Limb (tissue), 2 donors: ENCODE data around the gene HMGN5.

Experiments used
- DNase-seq, 2 donors: peaks; one replicate each; pipeline ENCODE4 v3.0.0-alpha.2; 2016; ENCODE audit errors: extremely low spot score in 2 of 2

HMGN5 gene, protein sequence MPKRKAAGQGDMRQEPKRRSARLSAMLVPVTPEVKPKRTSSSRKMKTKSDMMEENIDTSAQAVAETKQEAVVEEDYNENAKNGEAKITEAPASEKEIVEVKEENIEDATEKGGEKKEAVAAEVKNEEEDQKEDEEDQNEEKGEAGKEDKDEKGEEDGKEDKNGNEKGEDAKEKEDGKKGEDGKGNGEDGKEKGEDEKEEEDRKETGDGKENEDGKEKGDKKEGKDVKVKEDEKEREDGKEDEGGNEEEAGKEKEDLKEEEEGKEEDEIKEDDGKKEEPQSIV

DNA sequence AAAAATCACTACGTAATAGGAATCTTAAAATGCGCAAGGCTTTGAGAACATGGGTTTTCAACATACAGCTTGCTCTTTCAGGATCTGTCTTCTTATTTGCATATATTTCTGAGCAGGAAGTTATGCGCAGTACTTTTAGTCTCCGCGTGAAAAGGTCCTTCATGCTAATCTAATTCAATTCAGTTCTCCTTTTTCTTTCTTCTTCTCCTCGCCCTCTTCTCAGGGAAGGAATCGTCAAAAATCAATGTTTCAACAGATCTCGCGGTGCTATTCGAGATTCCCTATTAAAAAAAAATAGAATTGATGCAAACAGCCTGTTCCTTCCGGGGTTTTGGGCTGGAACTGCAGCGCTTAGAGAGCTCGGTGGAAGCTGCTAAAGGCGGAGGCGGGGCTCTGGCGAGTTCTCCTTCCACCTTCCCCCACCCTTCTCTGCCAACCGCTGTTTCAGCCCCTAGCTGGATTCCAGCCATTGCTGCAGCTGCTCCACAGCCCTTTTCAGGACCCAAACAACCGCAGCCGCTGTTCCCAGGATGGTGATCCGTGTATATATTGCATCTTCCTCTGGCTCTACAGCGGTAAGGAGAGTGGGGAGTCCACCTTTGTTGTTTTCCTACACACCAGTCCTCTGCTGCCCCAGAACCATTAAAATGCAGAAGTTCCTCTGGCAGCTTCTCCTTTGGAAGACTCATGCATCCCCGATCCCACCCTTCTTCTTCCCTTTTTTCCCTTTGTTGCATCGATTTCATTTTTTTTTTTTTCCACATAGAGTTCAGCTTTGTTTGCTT is at the start of gene HMGN5, which contains the start of gene SH3BGRL:
HMGN5 (minus strand) TSS at position 243 of the 785 bp plus-strand sequence. CDS start 80,364 bp downstream, outside the sequence.
SH3BGRL (plus strand) TSS at position 432 of the 785 bp plus-strand sequence; CDS start at position 531, 99 bp downstream.
- DNase-seq = peak; percentile 83 to 84

DNA sequence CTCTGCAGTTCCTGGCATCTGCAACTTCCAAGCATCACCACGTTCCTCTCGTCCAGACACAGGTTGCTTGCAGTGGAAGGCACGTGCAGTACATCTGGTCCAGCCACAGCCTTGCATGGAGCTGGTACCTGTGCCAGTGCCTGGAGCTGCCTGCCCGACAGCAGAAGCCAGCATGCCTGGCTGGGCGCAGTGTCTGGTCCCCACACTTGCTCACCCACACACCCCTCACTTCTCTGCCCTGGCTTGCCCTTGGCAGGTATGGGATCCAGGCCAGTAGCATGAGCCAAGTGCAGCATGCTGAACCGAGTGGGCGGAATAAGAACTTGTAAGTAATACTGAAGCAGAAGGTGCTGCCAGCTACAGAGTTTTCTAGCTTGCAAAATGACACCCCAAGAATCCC is 40.0 kb upstream of the HMGN5 start:
- DNase-seq = no peak

DNA sequence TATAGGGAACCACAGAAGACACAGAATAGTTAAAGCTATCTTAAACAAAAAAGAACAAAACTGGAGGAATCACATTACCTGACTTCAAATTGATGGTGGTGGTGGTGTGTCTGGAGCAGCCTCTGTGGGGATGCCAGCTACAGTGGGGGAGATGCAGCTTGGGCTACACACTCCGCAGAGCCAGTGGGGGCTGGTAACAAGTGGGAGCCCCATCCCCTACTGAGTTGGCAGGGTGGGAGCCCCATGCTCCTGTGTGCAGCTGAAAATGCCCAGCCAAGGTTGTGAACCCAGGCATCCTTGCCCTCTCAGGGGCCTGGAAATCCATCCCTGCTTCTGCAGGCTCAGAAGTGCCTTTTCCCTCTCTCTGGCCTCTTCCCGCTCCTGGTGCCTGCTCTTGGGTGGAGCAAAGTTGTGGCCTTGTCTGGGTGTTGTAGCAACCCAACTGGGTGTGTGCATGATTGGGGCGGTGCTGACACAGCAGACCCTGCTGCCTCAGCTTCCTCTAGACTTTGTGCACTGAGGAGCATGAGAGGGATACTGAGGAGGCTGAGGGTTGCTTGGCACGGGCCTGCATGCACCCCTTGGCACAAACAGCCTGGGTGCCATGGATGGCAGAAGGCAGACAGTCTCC is 39.1 kb upstream of the HMGN5 start:
- DNase-seq = no peak

DNA sequence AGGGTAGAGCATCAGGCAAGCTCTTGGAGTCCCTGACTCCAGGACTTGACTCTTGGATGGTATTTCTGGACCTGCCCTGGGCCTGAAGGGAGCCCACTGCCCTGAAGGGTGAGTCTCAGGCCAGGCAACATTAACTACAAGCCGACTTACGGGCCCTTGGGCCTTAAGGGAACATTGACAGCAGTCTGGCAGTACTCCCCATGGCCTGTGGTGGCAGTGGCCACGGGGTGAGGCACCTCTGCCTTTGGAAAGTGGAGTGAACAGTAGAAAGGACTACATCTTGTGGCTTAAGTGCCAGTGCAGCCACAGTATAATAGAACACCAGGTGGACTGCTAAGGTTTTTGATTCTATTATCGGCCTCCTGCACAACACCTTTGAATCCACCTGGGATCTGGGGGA is 36.5 kb upstream of the HMGN5 start:
- DNase-seq = no peak

DNA sequence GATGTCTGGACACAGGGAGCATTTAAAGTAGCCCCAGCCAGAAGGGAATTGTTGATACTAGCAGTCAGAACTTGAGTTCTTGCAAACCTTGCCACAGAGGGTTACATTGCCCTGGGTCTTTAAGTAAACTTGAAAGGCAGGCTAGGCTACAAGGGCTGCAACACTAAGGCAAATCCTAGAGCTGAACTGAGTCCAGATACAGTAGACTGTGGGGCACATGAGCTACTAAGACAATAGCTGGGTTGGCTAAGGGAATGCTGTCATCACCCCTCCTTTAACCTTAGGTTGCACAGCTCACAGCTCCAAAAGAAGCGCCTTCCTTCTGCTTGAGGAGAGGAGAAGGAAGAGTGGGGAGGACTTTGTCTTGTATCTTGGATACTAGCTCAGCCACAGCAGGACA is 35.8 kb upstream of the HMGN5 start:
- no peak for DNase-seq

DNA sequence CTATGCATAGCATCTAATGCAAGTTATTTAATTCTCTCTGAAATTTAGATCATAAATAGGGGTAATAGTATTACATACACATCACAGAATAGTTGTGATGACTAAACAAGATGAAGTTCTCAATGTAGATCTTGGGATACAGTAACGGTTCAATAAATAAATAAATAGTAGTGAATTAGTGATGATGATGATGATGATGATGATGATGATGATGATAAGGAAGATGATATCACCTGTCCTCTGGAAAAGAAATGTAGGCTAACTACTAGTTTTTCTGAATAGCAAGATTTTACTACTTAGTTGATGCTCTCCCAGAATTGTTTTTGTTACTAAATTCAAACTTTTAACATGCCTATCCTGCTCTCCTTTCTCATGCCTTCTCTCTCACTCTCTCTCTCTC is 30.5 kb upstream of the HMGN5 start:
- no peak for DNase-seq

DNA sequence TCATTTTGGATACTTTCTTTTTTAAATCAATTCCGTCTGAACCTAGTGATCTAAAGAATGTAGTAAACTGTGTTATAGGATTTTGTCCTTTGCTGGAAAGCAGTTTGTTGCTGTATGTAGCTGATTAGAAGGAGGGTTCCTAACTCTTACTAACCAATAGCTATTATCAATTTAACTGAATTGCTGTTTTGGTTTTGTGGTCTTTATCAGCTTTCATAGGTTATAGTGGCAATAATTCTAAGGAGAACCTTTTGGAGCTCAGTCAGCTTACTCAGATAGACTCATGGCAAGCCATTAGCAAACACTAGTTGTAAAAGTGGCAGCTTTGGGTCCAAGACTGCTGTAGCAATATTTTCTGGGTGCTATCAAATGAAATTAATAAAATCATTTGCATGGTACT is 29.8 kb upstream of the HMGN5 start:
- no peak for DNase-seq

DNA sequence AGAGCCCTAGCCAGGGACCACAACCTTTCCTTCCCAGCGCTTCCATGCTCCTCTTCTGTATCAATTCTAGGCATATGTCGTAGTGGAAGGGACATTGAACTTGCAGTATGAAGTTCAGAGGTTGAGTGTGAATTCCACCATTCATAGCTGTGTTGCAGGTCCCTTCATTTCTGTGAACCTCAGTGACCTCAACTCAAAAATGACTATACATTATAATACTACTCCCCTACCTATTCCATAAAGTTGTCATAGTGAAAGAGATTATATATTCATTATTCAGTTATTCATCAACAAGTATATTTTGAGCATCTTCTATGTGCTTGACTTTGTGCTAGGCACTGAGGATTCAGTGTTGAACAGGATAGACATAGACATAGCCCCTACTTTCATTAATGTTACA is 28.2 kb upstream of the HMGN5 start:
- DNase-seq = no peak

DNA sequence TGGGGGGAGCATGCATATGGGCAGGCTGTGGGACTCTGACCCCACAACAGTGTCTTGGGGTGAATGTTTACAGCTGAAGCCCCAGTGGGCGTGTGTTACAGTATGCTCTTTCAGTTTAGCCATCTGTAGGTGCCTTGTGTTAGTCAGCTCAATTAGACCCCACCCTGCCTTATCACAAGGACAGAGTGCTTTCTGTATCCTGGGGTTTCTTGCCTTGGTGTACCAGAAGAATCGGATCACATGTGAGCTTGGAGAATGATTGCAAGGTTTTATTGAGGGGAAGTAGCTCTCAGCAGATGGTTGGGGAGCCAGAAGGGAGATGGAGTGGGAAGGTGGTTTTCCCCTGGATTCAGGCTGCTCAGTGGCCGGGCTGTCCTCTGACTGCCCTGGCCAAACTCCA is 27.5 kb upstream of the HMGN5 start:
- no peak for DNase-seq

DNA sequence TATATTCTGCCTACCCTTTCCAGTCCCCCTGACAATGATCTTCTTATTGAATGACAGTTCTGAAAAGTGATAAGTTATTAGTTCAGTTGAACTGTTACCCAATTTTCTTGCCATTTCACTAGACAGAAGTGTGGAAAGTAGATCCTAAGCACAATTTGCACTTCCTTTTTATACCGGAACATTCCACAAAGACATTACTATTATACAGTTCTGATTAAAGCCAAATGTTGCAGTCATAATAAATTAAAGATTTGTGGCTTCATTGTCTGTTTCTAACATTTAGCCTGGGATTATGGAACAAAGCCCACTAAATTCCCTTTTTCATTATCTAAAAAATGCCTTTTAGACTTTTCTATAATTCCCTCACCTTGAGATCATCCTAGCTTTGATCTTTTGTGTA is 14.0 kb upstream of the HMGN5 start:
- DNase-seq = no peak

DNA sequence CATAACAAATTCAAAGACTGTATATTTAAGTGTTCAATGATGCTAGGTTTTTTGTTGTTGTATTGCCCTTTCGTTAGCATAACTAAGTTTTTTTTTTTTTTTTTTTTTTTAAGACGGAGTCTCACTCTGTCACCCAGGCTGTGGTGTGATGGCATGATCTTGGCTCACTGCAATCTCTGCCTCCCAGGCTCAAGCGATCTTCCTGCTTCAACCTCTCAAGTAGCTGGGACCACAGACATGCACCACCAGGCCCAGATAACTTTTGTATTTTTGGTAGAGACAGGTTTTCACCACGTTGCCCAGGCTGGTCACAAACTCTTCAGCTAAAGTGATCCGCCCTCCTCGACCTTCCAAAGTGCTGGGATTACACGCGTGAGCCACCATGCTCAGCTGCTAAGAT is 7.2 kb upstream of the HMGN5 start:
- DNase-seq = no peak

DNA sequence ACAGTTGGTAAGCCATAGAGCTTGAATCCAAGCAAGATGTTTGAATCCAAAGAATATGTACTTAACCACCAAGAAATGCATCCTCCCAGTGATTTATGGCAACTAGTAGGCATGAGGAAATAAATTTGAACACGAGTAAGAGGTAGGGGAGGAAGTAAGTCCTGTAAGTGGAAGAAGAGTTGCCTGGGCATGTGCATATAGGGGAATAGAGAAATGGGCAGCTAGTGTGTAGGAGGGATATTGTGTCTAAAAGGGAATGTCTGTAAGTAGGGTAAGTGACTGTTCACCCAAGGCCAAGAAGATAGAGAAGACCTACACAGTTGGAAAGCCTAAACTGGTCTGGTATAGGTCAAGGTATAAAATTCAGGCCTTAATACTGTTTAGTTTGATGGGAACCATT is 4.8 kb upstream of the HMGN5 start:
- no peak for DNase-seq

DNA sequence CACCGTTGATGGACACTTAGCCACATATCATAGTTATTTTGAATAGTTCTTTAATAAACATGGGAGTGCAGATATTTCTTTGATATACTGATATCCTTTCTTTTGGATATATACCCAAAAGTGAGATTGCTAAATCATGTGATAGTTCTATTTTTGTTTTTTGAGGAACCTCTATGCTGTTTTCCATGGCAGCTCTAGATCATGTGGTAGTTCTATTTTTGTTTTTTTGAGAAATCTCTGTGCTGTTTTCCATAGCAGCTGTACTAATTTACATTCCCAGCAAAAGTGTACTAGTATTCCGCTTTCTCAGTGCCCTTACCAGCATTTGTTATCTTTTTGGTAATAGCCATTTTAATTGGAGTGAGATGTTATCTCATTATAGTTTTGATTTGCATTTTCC is 3.8 kb upstream of the HMGN5 start:
- DNase-seq = no peak

DNA sequence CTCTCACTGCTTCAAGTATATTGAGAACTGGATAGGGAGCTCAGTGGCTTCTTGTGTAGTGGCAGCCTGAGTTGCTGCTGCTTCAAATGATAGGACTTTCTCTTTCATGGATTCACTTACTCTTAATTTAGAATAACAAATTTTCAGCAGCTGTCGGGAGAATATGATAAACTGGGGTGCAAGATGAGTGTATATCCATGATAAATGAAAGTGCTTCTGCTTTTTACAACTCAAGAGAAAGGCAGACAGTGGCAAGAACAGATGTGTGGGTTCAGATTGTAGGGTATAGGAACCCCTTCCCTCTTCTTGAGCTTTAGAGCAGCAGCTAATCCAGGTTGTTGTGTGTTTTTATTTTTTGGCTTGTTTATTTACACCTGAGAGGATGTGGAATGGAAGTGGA is 1.2 kb upstream of the HMGN5 start:
- DNase-seq = no peak

DNA sequence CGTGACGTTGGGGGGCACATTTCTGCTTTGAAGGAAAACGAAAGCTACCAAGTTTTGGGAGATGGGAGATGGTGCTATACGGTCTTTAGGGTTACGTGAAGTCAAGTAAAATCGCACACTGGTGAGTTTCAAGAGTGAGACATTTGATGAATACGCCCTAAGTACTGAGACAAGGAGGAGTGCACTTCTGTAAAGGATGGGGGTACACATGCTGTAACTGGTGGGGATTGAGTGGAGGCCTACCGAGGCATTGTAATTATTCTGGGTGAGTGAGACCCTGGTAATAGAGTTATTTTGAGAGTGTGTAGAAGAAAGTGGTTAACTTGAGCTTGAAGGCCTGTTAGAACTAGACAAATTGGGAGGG is 725 bp upstream of the HMGN5 start:
- DNase-seq = peak in 1 of 2 donors; percentile 28

DNA sequence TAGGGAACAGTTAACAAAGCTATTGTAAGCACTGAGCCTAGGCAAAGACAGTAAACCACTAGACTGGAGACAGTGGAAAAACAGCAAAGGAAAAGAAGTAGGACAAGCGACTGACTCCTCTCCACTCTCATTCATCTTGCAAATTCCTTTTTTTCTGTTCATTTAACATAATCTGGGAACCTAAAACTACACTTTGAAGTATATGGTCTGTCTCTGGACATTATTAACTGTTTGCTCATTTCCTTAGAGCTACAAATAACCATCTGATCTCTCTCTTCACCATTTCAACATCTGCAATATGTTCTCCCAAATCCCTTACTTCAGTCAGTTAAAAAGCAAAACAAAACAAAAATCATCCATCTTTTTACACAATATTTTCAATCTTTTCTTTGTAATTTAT is 642 bp downstream of the HMGN5 start:
- DNase-seq = no peak

DNA sequence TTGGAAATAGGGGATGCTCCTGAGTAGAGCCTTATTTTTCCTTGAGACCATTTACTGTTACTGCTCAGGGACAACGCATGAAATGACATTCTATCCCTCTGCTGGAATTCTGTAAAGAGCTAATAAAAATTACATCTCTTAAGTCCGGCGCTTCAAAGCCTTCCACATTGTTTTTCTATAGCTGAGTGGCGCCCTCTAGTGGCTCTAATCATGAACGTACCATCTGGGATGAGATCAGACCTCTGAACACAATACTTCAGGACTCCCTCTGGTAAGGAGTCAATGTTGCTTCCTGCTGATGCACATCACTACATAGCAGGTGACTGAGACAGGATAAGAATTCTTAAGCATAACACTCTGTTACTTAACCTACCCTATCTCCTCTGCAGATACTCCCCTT is 6.0 kb downstream of the HMGN5 start:
- peak in 1 of 2 donors; percentile 27 for DNase-seq

DNA sequence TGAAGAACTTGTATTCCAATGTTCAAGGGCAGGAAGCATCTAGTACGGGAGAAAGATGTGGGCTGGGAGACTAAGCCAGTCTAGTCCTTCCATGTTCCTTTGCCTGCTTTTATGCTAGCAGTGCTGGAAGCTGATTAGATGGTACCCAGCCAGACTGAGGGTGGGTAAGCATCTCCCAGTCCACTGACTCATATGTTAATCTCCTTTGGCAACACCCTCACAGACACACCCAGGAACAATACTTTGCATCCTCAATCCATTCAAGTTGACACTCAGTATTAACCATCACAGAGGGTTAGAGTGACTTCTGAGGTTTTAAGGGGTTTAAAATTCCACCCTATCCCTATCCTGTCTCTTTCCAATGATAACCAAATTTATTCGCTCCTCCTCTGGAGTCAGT is 6.5 kb downstream of the HMGN5 start:
- no peak for DNase-seq

DNA sequence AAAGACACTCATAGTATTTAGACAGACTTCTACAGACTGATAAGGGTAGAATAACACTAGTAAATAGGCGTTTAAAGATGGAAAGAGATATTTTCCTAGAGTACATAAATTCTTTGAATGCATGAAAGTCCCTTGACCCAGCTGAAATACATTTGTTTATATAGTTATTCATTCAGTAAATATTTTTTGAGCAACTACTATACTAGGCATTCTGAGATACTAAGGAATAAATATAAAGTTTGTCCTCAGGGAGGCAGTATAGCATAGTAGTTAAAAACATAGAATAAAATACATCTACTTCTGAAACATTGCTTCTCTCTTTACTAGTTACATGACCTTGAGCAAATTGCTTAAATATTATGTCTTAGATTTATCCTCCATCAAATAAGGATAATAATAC is 27.4 kb downstream of the HMGN5 start:
- peak in 1 of 2 donors; percentile 28 for DNase-seq

DNA sequence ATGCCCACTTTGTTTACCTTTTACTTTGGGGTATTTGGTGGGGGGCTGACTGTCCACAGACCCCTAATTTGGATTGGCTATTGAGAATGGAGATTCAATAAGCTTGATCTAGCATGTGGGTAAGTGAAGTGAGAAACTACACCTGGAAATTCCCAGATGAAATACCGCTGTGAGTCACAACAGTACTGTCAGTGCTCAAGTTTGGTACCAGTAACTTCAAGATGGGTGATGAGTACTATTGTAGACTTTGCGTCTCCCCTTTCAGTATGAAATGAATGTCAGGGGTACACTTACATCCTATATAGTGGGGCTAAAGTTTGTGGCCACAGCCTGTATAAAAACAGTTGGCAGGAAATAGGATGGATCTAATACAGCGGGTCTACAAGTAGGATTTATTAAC is 33.3 kb downstream of the HMGN5 start:
- no peak for DNase-seq

DNA sequence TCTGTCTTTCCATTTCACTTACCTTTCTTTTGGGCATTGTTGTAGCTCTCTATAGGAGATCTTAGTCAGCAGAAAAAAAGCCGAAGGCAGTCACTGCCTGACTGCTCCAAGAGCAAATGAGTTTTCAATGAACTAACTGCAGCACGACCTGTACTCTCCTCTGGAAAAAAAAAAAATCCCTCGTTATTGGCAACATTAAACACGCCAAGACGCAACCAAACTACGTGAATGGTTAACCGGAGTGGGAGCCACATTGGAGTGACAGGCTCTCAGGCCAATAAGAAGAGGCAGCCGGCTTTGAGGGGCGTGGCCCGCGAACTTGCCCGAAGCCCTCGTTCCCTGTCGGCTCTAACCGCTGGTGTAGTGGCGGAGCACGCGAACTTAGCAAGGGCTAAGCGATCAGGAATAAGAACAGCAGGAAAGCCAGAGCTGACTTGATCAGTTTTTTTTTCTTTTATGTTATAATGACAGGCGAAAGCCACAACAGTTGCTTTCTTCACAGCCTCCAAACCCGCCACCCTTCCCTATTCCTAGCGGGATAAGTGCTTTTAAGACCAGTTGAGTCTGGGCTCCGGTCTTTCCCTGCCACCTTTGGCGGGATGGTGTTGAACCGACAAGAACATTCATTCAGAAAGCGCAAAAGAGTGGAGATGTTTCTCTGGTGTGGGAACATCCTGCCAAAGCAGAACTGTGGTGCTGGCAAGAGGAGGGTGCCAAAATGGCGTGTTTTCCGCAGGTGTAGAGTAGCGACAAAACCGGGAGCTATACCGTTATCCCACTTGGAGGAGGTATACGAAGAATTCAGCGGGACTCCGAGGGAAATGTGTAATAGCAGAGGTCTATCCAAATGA is 80.0 kb downstream of the HMGN5 start:
- DNase-seq = peak; percentile 82 to 92

DNA sequence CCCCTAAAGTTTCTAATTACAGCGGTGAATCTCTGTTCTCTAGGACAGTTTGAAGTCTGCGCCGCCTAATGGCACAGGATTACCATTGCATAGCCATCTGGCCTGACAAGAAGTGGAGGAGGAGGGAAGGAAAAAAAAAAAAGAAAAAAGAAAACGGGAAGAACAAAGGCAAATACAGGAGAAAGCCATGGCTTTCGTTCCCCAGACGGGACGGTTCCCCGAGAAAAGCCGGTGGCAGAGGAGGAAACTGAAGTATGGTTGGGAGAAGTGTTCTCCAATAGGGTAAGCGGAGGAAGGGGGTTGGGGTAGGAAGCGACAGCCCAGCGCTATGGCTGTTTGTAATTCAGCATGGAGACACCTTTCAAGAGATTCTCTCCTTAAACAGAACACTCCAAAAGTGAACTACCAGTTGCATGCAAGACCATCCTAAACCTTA is 80.8 kb downstream of the HMGN5 start:
- peak; percentile 45 to 64 for DNase-seq
